Uterus (tissue), 2 donors: ENCODE data around the gene DGKI.

Source experiments
- POLR2A ChIP-seq, 2 donors: fragments of 450-650 bp; IDR thresholded peaks; one replicate each; pipeline ENCODE4 v1.6.1; 2016; ENCODE audit warnings: antibody characterized with exemption in 2 of 2, mild to moderate bottlenecking in 1 of 2, moderate library complexity in 1 of 2
- TF ChIP-seq, protein P1 (sequence below), 4 experiments: fragments of 200-600 bp in 2 of 4; fragments of 450-650 bp in 2 of 4; sonication (generic) in 2 of 4; IDR thresholded peaks; one replicate each; pipeline ENCODE4 v1.5.1; 2016 to 2019; ENCODE audit warnings: antibody characterized with exemption in 4 of 4, mild to moderate bottlenecking in 2 of 4, moderate library complexity in 1 of 4

DNA sequence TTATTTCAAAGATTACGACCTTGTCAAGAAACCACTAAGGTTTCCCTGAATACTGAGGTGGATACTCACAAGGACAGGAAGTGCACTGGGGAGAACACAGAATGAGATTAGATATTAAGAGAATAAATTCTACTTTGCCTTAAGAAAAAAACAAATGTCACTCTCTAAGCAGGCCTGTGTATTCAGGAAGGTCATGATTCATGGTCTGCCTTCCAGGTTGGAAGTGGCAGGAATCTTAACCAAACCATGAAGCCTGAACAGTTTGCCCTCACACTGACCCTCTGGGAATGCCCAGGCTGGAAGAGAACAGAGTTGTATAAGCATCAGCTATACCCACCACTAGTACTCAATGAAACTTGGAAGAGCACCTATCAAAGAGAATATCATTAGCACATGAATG, 227.6 kb downstream of the DGKI start:
- TF ChIP-seq, protein P1, sequence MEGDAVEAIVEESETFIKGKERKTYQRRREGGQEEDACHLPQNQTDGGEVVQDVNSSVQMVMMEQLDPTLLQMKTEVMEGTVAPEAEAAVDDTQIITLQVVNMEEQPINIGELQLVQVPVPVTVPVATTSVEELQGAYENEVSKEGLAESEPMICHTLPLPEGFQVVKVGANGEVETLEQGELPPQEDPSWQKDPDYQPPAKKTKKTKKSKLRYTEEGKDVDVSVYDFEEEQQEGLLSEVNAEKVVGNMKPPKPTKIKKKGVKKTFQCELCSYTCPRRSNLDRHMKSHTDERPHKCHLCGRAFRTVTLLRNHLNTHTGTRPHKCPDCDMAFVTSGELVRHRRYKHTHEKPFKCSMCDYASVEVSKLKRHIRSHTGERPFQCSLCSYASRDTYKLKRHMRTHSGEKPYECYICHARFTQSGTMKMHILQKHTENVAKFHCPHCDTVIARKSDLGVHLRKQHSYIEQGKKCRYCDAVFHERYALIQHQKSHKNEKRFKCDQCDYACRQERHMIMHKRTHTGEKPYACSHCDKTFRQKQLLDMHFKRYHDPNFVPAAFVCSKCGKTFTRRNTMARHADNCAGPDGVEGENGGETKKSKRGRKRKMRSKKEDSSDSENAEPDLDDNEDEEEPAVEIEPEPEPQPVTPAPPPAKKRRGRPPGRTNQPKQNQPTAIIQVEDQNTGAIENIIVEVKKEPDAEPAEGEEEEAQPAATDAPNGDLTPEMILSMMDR (IDR thresholded peaks at IDR 0.05): no peak
- TF ChIP-seq POLR2A (IDR thresholded peaks at IDR 0.05): no peak
